Heart left ventricle (tissue), 16 donors: ENCODE data around the gene CHIC2. TPM values are rescaled to one million over a fixed set of nuclear protein-coding genes. Genes with fewer than 3 reads are reported as not detected.

Experiments
- ATAC-seq, 4 donors: fragments of 200-7000 bp; cut with Tn5 transposase; one replicate each; pipeline ENCODE4 v1.9.1; 2020 to 2022; ENCODE audit warnings: moderate library complexity in 4 of 4, mild to moderate bottlenecking in 3 of 4, moderate number of reproducible peaks in 1 of 4
- DNase-seq, 5 donors: peaks; one replicate each; pipeline ENCODE4 v3.0.0-alpha.2; 2020
- H3K27ac ChIP-seq, 12 donors: fragments of 200-600 bp; sonication (generic) in 4 of 12; one replicate each; pipeline versions ENCODE4 v1.5.0 to v1.8.0; 2016 to 2022; ENCODE audit warnings: mild to moderate bottlenecking in 2 of 12
- H3K27me3 ChIP-seq, 9 donors: fragments of 200-600 bp; sonication (generic) in 2 of 9; one replicate each; pipeline versions ENCODE4 v1.5.1 to v1.8.0; 2016 to 2022; ENCODE audit warnings: mild to moderate bottlenecking in 3 of 9
- H3K36me3 ChIP-seq, 9 donors: fragments of 200-600 bp; sonication (generic) in 2 of 9; one replicate each; pipeline versions ENCODE4 v1.5.0 to v1.8.0; 2018 to 2022; ENCODE audit warnings: mild to moderate bottlenecking in 2 of 9
- H3K4me1 ChIP-seq, 12 donors: fragments of 200-600 bp; sonication (generic) in 4 of 12; one replicate each; pipeline versions ENCODE4 v1.5.0 to v1.8.0; 2016 to 2022; ENCODE audit warnings: mild to moderate bottlenecking in 3 of 12
- H3K4me3 ChIP-seq, 12 donors: fragments of 200-600 bp; sonication (generic) in 4 of 12; one replicate each; pipeline versions ENCODE4 v1.5.0 to v1.8.0; 2017 to 2022; ENCODE audit warnings: mild to moderate bottlenecking in 9 of 12, moderate library complexity in 4 of 12
- H3K9me3 ChIP-seq, 12 donors: fragments of 200-600 bp; sonication (generic) in 4 of 12; one replicate each; pipeline versions ENCODE4 v1.5.0 to v1.8.0; 2016 to 2022; ENCODE audit warnings: mild to moderate bottlenecking in 1 of 12
- POLR2A ChIP-seq, 2 donors: fragments of 450-650 bp; IDR thresholded peaks; one replicate each; pipeline ENCODE4 v1.6.1; 2017; ENCODE audit warnings: antibody characterized with exemption in 2 of 2, mild to moderate bottlenecking in 2 of 2, moderate library complexity in 2 of 2
- WGBS, 4 donors: extraction: QIAGEN DNeasy Blood & Tissue Kit in 2 of 4; methylation state at CpG; one replicate each; pipeline versions ENCODE4 v1.1.5 to v1.1.7; 2013 to 2018; 5-methylcytosine and 5-hydroxymethylcytosine counted together
- intact Hi-C, 10 donors: fragments of 100-400 bp; cut with DNase I; formaldehyde crosslinking; loops; one replicate each; pipeline versions ENCODE4 v1.11.1 to v1.14.2; 2022
- polyA plus RNA-seq, 2 donors: library from polyadenylated mRNA; stranded (reverse); fragments of 200-250 nt; gene quantifications; one replicate each; pipeline ENCODE4 v1.2.3, GENCODE V29; 2013
- total RNA-seq, 9 donors: library from RNA; depleted of rRNA in 2 of 9; stranded (reverse); fragments of >200 nt in 2 of 9; fragmentation: NEBNext Ultra II Directional in 3 of 9; extraction: Animal tissue kit (Norgen Biotek cat#: 25700) in 3 of 9; gene quantifications; one replicate each; pipeline versions ENCODE4 v1.1.0 to v1.2.4, GENCODE V29; 2016 to 2023
- TF ChIP-seq, protein P1 (sequence below), 12 donors: fragments of 200-600 bp; sonication (generic) in 4 of 12; IDR thresholded peaks; one replicate each; pipeline versions ENCODE4 v1.5.0 to v1.8.0; 2018 to 2022; ENCODE audit warnings: antibody characterized with exemption in 12 of 12, mild to moderate bottlenecking in 5 of 12
- donor health status: ischemic (EF 13 %, LVEDD 7.1; RV severe dilation, severe dysfunction).
- donor health status: healthy with polysubstance abuse.
- donor health status: DM: no; HTN: yes; CAD: no.
- donor health status: DM: no; HTN: no; CAD: no.
- donor health status: ischemic (EF 25% LVEDD 6.9; RV normal size, moderate dysfunction).
- donor health status: ischemic (EF 25% LVEDD 5.7; RV mildly dilated, moderate dysfunction).
- donor health status: healthy.
- donor health status: DM: yes; HTN: yes; CAD: no.
- donor health status: ischemic (EF 35%, LVEDD 5.7; RV mildly dilated, moderate dysfunction).
- donor health status: nonischemic (EF 11% LVEDD 7.7; RV severe dilation, severe dysfunction).
- donor health status: DM: yes; HTN: yes; CAD: no.
- donor health status: PGD.
- donor health status: ischemic (EF 29% LVEDD 5.4; RV normal size, mild dysfunction).
- donor health status: nonischemic (EF 23%, LVEDD 6.1; RV moderate dilation, normal function).

CHIC2 gene
- total and polyA plus RNA-seq, 11 donors = 5.5 to 17.8 (median 11.2) TPM

DNA sequence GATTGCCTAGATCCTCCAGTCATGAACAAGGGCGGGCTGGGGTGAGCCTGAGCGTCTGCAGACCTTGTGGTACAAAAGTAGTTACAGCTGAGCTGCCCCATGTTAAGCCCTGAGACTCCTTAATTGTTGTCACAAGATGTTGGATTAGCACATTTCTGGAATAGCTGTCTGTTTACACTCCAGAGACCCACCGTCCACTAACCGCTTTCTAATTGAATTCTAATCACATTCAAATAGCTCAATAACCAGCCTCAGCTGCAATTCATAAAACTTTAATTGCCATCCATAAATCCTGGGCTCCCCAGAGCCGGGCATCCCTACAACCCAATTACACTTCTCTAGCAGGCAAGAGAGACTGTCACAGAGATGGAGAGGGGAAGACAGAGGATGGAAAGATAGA is 34.0 kb upstream of the CHIC2 start:
- H3K27me3 ChIP-seq = peaks cover 45 to 100% (median 95%) of the 10 kb centered on the region in 9 donors
- peaks cover 0 to 30% (median 17%) of the 10 kb centered on the region in 12 donors for H3K4me1 ChIP-seq
- WGBS, 4 donors = 21 to 40% (median 28%) methylated on average over 5 of the region's 5 CpGs
- ATAC-seq (no peak), DNase-seq (no peak)
- H3K4me3 ChIP-seq = no peak overlapping the region
- H3K9me3 ChIP-seq = no peaks in the 10 kb centered on the region
- no peak for TF ChIP-seq POLR2A (IDR thresholded peaks at IDR 0.05)
- TF ChIP-seq, protein P1, sequence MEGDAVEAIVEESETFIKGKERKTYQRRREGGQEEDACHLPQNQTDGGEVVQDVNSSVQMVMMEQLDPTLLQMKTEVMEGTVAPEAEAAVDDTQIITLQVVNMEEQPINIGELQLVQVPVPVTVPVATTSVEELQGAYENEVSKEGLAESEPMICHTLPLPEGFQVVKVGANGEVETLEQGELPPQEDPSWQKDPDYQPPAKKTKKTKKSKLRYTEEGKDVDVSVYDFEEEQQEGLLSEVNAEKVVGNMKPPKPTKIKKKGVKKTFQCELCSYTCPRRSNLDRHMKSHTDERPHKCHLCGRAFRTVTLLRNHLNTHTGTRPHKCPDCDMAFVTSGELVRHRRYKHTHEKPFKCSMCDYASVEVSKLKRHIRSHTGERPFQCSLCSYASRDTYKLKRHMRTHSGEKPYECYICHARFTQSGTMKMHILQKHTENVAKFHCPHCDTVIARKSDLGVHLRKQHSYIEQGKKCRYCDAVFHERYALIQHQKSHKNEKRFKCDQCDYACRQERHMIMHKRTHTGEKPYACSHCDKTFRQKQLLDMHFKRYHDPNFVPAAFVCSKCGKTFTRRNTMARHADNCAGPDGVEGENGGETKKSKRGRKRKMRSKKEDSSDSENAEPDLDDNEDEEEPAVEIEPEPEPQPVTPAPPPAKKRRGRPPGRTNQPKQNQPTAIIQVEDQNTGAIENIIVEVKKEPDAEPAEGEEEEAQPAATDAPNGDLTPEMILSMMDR (IDR thresholded peaks at IDR 0.05) = no peak
- H3K27ac ChIP-seq = no peak overlapping the region
- H3K36me3 ChIP-seq = no peaks in the 10 kb centered on the region
- intact Hi-C loops = no loop called here

DNA sequence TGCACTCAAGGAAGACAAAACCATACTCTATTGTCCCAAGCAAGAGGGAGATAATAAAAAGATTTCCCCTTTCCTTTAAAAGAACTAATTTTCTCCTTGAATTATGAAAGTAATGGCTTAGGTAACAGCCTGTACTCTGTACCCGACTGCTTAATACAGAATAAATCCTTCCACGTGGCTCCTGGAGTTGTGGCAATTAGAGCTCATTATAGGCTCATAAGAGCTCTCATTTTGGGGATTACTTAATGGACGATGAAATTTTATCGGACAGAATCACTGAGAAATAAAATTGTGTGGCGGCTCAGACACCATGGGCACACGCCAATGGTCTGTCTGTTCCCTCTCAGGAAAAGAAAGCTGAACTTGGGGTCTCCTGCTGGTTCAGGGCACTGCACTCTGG is 32.7 kb upstream of the CHIC2 start:
- intact Hi-C loops = no loop called here
- ATAC-seq = no peak
- WGBS, 4 donors = 55 to 73% (median 65%) methylated on average over 6 of the region's 6 CpGs
- H3K27ac ChIP-seq = no peak overlapping the region
- TF ChIP-seq, protein P1 (IDR thresholded peaks at IDR 0.05) = no peak
- TF ChIP-seq POLR2A (IDR thresholded peaks at IDR 0.05) = no peak
- H3K9me3 ChIP-seq = no peaks in the 10 kb centered on the region
- DNase-seq = no peak
- H3K4me3 ChIP-seq = no peak overlapping the region
- no peaks in the 10 kb centered on the region for H3K36me3 ChIP-seq
- peaks cover 53 to 100% (median 95%) of the 10 kb centered on the region in 9 donors for H3K27me3 ChIP-seq
- peaks cover 0 to 37% (median 19%) of the 10 kb centered on the region in 12 donors for H3K4me1 ChIP-seq

DNA sequence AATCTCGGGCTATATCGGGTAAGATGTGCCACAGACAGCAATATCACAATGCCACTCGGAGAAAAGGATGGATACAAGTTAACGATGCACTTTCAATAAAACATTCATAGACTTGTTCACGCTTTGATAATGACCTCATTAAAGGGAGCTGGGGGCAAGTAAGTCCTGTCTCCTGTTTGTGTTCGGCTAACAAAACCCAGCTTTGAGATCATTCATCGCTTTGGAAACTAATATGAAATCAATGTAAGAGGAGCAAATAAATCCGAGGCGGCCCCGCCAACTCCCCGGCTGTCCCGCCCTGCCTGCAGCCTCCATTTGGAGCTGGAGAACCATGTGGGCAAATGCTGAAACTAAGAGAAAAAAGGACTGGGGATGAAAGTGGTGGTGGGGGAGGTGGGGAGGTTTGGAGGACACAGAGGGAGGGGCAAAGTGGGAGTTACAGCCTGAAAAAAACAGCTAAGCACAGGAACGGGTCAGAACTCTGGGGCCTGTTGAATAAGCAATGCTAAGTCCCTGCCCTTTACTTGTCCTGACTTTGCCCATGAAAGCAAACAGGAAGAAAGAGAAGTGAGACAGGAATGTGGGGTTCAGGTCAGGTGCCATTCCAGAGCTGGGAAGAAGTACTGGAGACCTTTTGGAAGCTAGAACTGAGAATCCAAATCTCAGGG is 32.0 kb upstream of the CHIC2 start:
- Histone ChIP-seq H3K27me3 (peaks cover 54 to 100% (median 93%) of the 10 kb centered on the region in 9 donors), H3K36me3 (no peaks in the 10 kb centered on the region), H3K4me3 (no peak overlapping the region), H3K27ac (no peak overlapping the region), H3K4me1 (peaks cover 0 to 42% (median 25%) of the 10 kb centered on the region in 12 donors), H3K9me3 (no peaks in the 10 kb centered on the region)
- ATAC-seq (no peak), DNase-seq (no peak)
- intact Hi-C loops = no loop called here
- 29 to 48% (median 38%) methylated on average over 13 of the region's 13 CpGs for WGBS, 4 donors
- TF ChIP-seq POLR2A (IDR thresholded peaks at IDR 0.05) = no peak
- TF ChIP-seq, protein P1 (IDR thresholded peaks at IDR 0.05) = no peak

DNA sequence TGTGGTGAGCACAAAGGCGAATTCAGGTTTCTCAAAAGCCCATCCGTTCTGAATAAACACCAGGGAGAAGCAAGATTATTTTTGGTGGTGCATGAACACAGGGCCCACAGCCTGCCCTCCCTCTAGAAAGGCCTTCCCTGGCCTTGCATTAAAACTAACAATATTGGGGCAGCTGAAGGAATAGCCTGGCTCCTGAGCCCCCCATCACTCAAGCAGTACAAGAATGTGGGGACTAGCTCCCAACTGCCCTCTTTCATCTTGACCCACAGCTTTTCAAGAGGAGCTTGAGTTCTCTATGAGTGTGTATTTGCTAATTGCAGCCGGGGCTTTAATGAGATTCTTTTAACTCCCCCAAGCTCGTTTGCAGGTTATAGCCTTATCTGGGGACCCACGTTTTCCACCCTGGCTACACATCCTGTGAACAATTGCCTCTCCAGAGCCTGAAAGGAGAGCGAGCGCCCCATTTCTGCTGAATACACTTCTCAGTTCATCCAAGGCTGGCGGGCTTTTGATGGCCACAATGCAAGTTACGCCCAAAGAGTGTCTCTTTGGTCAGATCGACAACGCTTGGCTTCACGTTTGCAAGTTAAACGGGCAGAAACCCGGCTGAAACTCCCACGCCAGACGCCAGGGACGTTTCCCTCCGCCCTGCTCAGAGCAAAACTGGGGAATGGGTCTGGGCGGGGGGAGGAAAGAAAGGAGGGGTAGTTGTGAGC is 30.9 kb upstream of the CHIC2 start:
- Histone ChIP-seq H3K27ac (no peak overlapping the region), H3K9me3 (no peaks in the 10 kb centered on the region), H3K36me3 (no peaks in the 10 kb centered on the region), H3K4me3 (no peak overlapping the region), H3K4me1 (peaks cover 0 to 36% (median 19%) of the 10 kb centered on the region in 12 donors), H3K27me3 (peaks cover 47 to 95% (median 83%) of the 10 kb centered on the region in 9 donors)
- no peak for DNase-seq
- intact Hi-C loops = no loop called here
- no peak for TF ChIP-seq POLR2A (IDR thresholded peaks at IDR 0.05)
- TF ChIP-seq, protein P1 (IDR thresholded peaks at IDR 0.05) = no peak
- no peak for ATAC-seq
- WGBS, 4 donors = 26 to 41% (median 36%) methylated on average over 19 of the region's 19 CpGs
